Astrocyte (in vitro differentiated cells and primary cell): ENCODE results near the gene GAL3ST1.

Experiments
- CTCF ChIP-seq: IDR thresholded peaks from 2 replicates; pipeline ENCODE4 v1.5.1; 2011; ENCODE audit warnings: low read depth, mild to moderate bottlenecking, inconsistent platforms, low read length, moderate library complexity; ENCODE audit not compliant: insufficient read depth
- EZH2 ChIP-seq: IDR thresholded peaks from 2 replicates; pipeline ENCODE4 v1.6.1; 2012; ENCODE audit warnings: mild to moderate bottlenecking, low read length, inconsistent platforms; ENCODE audit not compliant: insufficient read depth

GRCh38 chr22:30542811-30543188 is 31.7 kb downstream of the GAL3ST1 start:
- TF ChIP-seq CTCF = no peak
- TF ChIP-seq EZH2 = no peak
